Keratinocyte (primary cell): ENCODE measurements around the gene EN2. TPM values are rescaled to one million over a fixed set of nuclear protein-coding genes. Genes with fewer than 3 reads are reported as not detected.

Experiments used
- DNase-seq: peaks from one replicate; pipeline ENCODE4 v3.0.0-alpha.2; 2011; ENCODE audit warnings: low read depth, missing footprints, low spot score
- FAIRE-seq: peaks from 2 replicates; lab custom pipeline; 2011; peaks lifted over from hg19 to GRCh38; lab: Jason Lieb, UNC
- H2AFZ ChIP-seq: 2 replicates; pipeline ENCODE4 v1.6.0; 2012; ENCODE audit warnings: low read length, control low read depth, inconsistent platforms; ENCODE audit not compliant: control insufficient read depth
- H3K27ac ChIP-seq: 2 replicates; pipeline ENCODE4 v1.5.1; 2011; ENCODE audit warnings: low read length; ENCODE audit not compliant: control insufficient read depth, insufficient read depth
- H3K27me3 ChIP-seq: 3 replicates; pipeline ENCODE4 v1.6.0; 2011; ENCODE audit warnings: low read length; ENCODE audit not compliant: control insufficient read depth, insufficient read depth; ENCODE audit errors: extremely low read depth
- H3K36me3 ChIP-seq, 2 experiments: 2 replicates in 1 of 2; 3 replicates in 1 of 2; pipeline ENCODE4 v1.5.1; 2011; ENCODE audit warnings: low read length in 2 of 2, mild to moderate bottlenecking in 1 of 2; ENCODE audit not compliant: control insufficient read depth in 2 of 2, insufficient read depth in 2 of 2; ENCODE audit errors: extremely low read depth in 1 of 2
- H3K4me1 ChIP-seq: 3 replicates; pipeline ENCODE4 v1.5.1; 2011; ENCODE audit warnings: low read length; ENCODE audit not compliant: control insufficient read depth, insufficient read depth; ENCODE audit errors: extremely low read depth
- H3K4me2 ChIP-seq: 3 replicates; pipeline ENCODE4 v1.6.0; 2011; ENCODE audit warnings: low read depth, low read length; ENCODE audit not compliant: control insufficient read depth, insufficient read depth; ENCODE audit errors: extremely low read depth
- H3K4me3 ChIP-seq, 3 experiments: fragments of 200-600 bp in 1 of 3; sonication (generic) in 1 of 3; 2 replicates in 2 of 3; 3 replicates in 1 of 3; pipeline ENCODE4 v1.5.1; 2011 to 2016; ENCODE audit warnings: low read length in 3 of 3, mild to moderate bottlenecking in 3 of 3, control low read depth in 2 of 3, inconsistent platforms in 1 of 3, low read depth in 1 of 3, mixed read lengths in 1 of 3, mixed run types in 1 of 3, moderate library complexity in 1 of 3; ENCODE audit not compliant: control insufficient read depth in 2 of 3, insufficient read depth in 2 of 3; ENCODE audit errors: extremely low read depth in 1 of 3
- H3K79me2 ChIP-seq: 2 replicates; pipeline ENCODE4 v1.6.0; 2012; ENCODE audit warnings: low read length; ENCODE audit not compliant: control insufficient read depth, insufficient read depth
- H3K9ac ChIP-seq: 3 replicates; pipeline ENCODE4 v1.6.0; 2011; ENCODE audit warnings: low read length; ENCODE audit not compliant: control insufficient read depth, insufficient read depth; ENCODE audit errors: extremely low read depth
- H3K9me1 ChIP-seq: 3 replicates; pipeline ENCODE4 v1.6.0; 2011; ENCODE audit warnings: low read length; ENCODE audit not compliant: control insufficient read depth, insufficient read depth; ENCODE audit errors: extremely low read depth
- H3K9me3 ChIP-seq: 2 replicates; pipeline ENCODE4 v1.5.1; 2012; ENCODE audit warnings: low read depth, low read length; ENCODE audit not compliant: control insufficient read depth
- H4K20me1 ChIP-seq: 3 replicates; pipeline ENCODE4 v1.6.0; 2011; ENCODE audit warnings: low read length; ENCODE audit not compliant: control insufficient read depth, insufficient read depth; ENCODE audit errors: extremely low read depth
- EZH2 ChIP-seq: IDR thresholded peaks from one replicate; pipeline ENCODE4 v1.6.1; 2012; ENCODE audit warnings: inconsistent platforms, mild to moderate bottlenecking, low read length, moderate library complexity
- dilution Hi-C: fragments of 300-500 bp; cut with MboI; formaldehyde crosslinking; loops from one replicate; pipeline ENCODE4 v1.7.0; 2020; ENCODE audit warnings: low sequenced_read_pairs; ENCODE audit not compliant: extremely low pct_ligation_motif_present
- polyA plus RNA-seq, 5 experiments: library from polyadenylated mRNA; depleted of rRNA in 3 of 5; stranded (reverse) in 3 of 5; stranded (forward) in 1 of 5; unstranded in 1 of 5; fragments of >200 nt; gene quantifications; 1 replicate in 1 of 5; 2 replicates in 3 of 5; 3 replicates in 1 of 5; pipeline versions ENCODE4 v1.2.1 to v1.2.3, GENCODE V29; 2011 to 2012; ENCODE audit warnings: missing spikeins in 2 of 5, low read depth in 1 of 5, low replicate concordance in 1 of 5
- TF ChIP-seq, protein P1 (sequence below), 3 experiments: IDR thresholded peaks in 1 of 3; conservative IDR thresholded peaks in 1 of 3; optimal IDR thresholded peaks in 1 of 3; 2 replicates in 2 of 3; 3 replicates in 1 of 3; pipeline versions ENCODE3 to v1.5.1; 2011; ENCODE audit warnings: low read length in 3 of 3, mild to moderate bottlenecking in 3 of 3, moderate library complexity in 2 of 3, control low read depth in 1 of 3, inconsistent platforms in 1 of 3; ENCODE audit not compliant: insufficient read depth in 2 of 3; ENCODE audit errors: extremely low read depth in 1 of 3

EN2 gene
- polyA plus RNA-seq, 1 donor (not counting 4 experiments of a cell fraction or from before 2014, with no cell fraction given) = 0.05 TPM

- H3K27me3 ChIP-seq = peaks cover 17% of the 10 kb centered on the region
- no peak for FAIRE-seq
Observed at GRCh38 chr7:155425887-155426286, 32.0 kb upstream of the EN2 start.

DNA sequence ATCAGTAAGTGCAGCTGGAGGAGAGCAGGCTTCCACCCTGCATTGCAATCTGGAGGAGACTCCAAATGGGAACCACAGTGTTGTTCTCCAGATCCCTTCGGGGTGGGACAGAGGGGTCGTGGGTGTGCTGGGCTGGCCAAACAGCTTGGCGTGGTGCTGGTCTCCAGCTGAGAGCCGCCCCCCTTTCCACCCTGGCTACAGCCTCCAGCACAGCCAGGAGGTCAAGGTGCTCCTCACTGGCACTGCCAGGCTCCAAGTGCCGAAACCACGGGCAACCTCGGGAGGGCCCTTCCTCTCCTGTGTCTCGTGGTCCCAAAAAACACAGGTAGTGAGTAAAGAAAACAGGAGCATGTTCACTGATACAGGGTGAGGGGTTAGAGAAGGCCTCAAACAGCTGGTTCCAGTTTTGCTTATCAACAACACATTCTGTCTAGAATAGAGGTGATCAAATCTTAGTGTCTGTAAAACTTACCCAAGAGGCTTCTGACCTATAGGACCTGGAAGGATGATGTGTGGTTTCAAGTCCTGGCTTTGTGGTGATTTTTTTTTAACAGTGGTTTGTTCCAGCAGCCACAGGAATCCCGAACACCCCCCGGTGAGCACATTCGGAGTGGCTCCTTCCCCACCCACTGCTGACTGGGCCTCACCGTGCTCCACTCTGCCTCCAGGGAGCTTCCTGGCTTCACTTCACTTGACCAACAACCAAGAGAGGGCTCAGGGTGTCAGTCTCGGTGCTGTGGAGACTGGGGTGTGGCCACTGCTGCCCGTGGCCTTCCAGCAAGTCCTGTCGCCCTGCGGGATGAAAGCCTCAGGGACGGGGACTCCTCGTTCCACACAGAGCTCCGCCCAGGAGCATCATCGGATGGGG, 31.2 kb upstream of the EN2 start:
- H2AFZ ChIP-seq = no peak overlapping the region
- no peak for TF ChIP-seq EZH2
- TF ChIP-seq, protein P1, sequence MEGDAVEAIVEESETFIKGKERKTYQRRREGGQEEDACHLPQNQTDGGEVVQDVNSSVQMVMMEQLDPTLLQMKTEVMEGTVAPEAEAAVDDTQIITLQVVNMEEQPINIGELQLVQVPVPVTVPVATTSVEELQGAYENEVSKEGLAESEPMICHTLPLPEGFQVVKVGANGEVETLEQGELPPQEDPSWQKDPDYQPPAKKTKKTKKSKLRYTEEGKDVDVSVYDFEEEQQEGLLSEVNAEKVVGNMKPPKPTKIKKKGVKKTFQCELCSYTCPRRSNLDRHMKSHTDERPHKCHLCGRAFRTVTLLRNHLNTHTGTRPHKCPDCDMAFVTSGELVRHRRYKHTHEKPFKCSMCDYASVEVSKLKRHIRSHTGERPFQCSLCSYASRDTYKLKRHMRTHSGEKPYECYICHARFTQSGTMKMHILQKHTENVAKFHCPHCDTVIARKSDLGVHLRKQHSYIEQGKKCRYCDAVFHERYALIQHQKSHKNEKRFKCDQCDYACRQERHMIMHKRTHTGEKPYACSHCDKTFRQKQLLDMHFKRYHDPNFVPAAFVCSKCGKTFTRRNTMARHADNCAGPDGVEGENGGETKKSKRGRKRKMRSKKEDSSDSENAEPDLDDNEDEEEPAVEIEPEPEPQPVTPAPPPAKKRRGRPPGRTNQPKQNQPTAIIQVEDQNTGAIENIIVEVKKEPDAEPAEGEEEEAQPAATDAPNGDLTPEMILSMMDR (optimal IDR thresholded peaks at IDR 0.05 in 1 of 3, IDR thresholded peaks at IDR 0.05 in 1 of 3, conservative IDR thresholded peaks at IDR 0.05 in 1 of 3; ENCODE audit: extremely low read depth in 1 of 3, insufficient read depth in 2 of 3, low read length in 3 of 3) = no peak
- FAIRE-seq = no peak

More at GRCh38 chr7:155425887-155426286, 32.0 kb upstream of the EN2 start:
- no peaks in the 10 kb centered on the region for H4K20me1 ChIP-seq
- H3K9ac ChIP-seq = no peak overlapping the region
- TF ChIP-seq EZH2 = no peak
- TF ChIP-seq, protein P1 (optimal IDR thresholded peaks at IDR 0.05 in 1 of 3, IDR thresholded peaks at IDR 0.05 in 1 of 3, conservative IDR thresholded peaks at IDR 0.05 in 1 of 3; ENCODE audit: extremely low read depth in 1 of 3, insufficient read depth in 2 of 3, low read length in 3 of 3) = no peak
- DNase-seq = no peak
- no peaks in the 10 kb centered on the region for H3K36me3 ChIP-seq
- no peaks in the 10 kb centered on the region for H3K79me2 ChIP-seq
- no peak overlapping the region for H3K27ac ChIP-seq
- no peaks in the 10 kb centered on the region for H3K4me1 ChIP-seq
- no peaks in the 10 kb centered on the region for H3K9me3 ChIP-seq
- no peak overlapping the region for H3K4me2 ChIP-seq
- no peak overlapping the region for H3K4me3 ChIP-seq
- no peaks in the 10 kb centered on the region for H3K9me1 ChIP-seq
- H2AFZ ChIP-seq = no peak overlapping the region
- dilution Hi-C loops = no loop called here

More for the DNA sequence above, 31.2 kb upstream of the EN2 start:
- dilution Hi-C loops = no loop called here
- no peak overlapping the region for H3K27ac ChIP-seq
- no peaks in the 10 kb centered on the region for H3K9me3 ChIP-seq
- no peaks in the 10 kb centered on the region for H3K36me3 ChIP-seq
- H4K20me1 ChIP-seq = no peaks in the 10 kb centered on the region
- no peak overlapping the region for H3K4me3 ChIP-seq
- peaks cover 25% of the 10 kb centered on the region for H3K27me3 ChIP-seq
- no peaks in the 10 kb centered on the region for H3K79me2 ChIP-seq
- H3K9me1 ChIP-seq = no peaks in the 10 kb centered on the region
- H3K4me1 ChIP-seq = no peaks in the 10 kb centered on the region
- no peak for DNase-seq
- no peak overlapping the region for H3K4me2 ChIP-seq
- no peak overlapping the region for H3K9ac ChIP-seq
